Fibroblast of lung (primary cell): ENCODE results near the gene ITPR2. TPM values are rescaled to one million over a fixed set of nuclear protein-coding genes. Genes with fewer than 3 reads are reported as not detected.

Experiments used
- DNase-seq, 2 donors: peaks; one replicate each; pipeline versions ENCODE4 v3.0.0 to v3.0.0-alpha.2; 2010; ENCODE audit warnings: low read depth in 2 of 2
- H2AFZ ChIP-seq: 2 replicates; pipeline ENCODE4 v1.5.1; 2012; ENCODE audit warnings: low read length, control low read depth, inconsistent platforms
- H3K27ac ChIP-seq: 2 replicates; pipeline ENCODE4 v1.5.1; 2011; ENCODE audit warnings: low read length, control low read depth; ENCODE audit not compliant: insufficient read depth
- H3K27me3 ChIP-seq: 2 replicates; pipeline ENCODE4 v1.5.1; 2011; ENCODE audit warnings: mild to moderate bottlenecking, low read length; ENCODE audit not compliant: control insufficient read depth, insufficient read depth
- H3K36me3 ChIP-seq: 2 replicates; pipeline ENCODE4 v1.5.1; 2011; ENCODE audit warnings: low read length; ENCODE audit not compliant: control insufficient read depth, insufficient read depth
- H3K4me1 ChIP-seq: 2 replicates; pipeline ENCODE4 v1.5.1; 2011; ENCODE audit warnings: low read length; ENCODE audit not compliant: control insufficient read depth, insufficient read depth; ENCODE audit errors: extremely low read depth
- H3K4me2 ChIP-seq: 2 replicates; pipeline ENCODE4 v1.5.1; 2011; ENCODE audit warnings: low read length, control low read depth; ENCODE audit not compliant: insufficient read depth; ENCODE audit errors: extremely low read depth
- H3K4me3 ChIP-seq, 4 experiments: fragments of 200-600 bp in 1 of 4; sonication (generic) in 1 of 4; replicated peaks in 1 of 4; 2 replicates each; pipeline ENCODE4 v1.5.1; 2011 to 2016; ENCODE audit warnings: low read length in 4 of 4, low read depth in 3 of 4, mild to moderate bottlenecking in 3 of 4, control low read depth in 2 of 4, inconsistent platforms in 1 of 4, mixed read lengths in 1 of 4; ENCODE audit not compliant: insufficient read depth in 1 of 4; ENCODE audit errors: control extremely low read depth in 1 of 4
- H3K79me2 ChIP-seq: 2 replicates; pipeline ENCODE4 v1.5.1; 2012; ENCODE audit warnings: mild to moderate bottlenecking, low read length, inconsistent platforms; ENCODE audit not compliant: control insufficient read depth, insufficient read depth
- H3K9ac ChIP-seq: 2 replicates; pipeline ENCODE4 v1.5.1; 2011; ENCODE audit warnings: mild to moderate bottlenecking, low read length, control low read depth; ENCODE audit not compliant: insufficient read depth
- H3K9me3 ChIP-seq: 2 replicates; pipeline ENCODE4 v1.5.1; 2012; ENCODE audit warnings: low read depth, low read length; ENCODE audit not compliant: control insufficient read depth, insufficient read depth
- H4K20me1 ChIP-seq: 2 replicates; pipeline ENCODE4 v1.5.1; 2011; ENCODE audit warnings: low read length; ENCODE audit not compliant: control insufficient read depth, insufficient read depth; ENCODE audit errors: extremely low read depth
- EZH2 ChIP-seq: IDR thresholded peaks from 2 replicates; pipeline ENCODE4 v1.5.1; 2012; ENCODE audit warnings: low read length, control low read depth, mild to moderate bottlenecking; ENCODE audit errors: missing control alignments
- polyA plus RNA-seq, 2 donors: library from polyadenylated mRNA; depleted of rRNA in 1 of 2; stranded (reverse) in 1 of 2; unstranded in 1 of 2; fragments of >200 nt; gene quantifications; 2 replicates each; pipeline ENCODE4 v1.2.1, GENCODE V29; 2011 to 2012; ENCODE audit warnings: missing spikeins in 1 of 2
- total RNA-seq: library from RNA; depleted of rRNA; stranded (reverse); fragments of >200 nt; gene quantifications from 2 replicates; pipeline ENCODE4 v1.2.1, GENCODE V29; 2014
- TF ChIP-seq, protein P1 (sequence below), 2 donors: IDR thresholded peaks in 1 of 2; conservative IDR thresholded peaks in 1 of 2; 1 replicate in 1 of 2; 2 replicates in 1 of 2; pipeline ENCODE4 v1.5.1; 2011 to 2012; ENCODE audit warnings: low read length in 2 of 2, control low read depth in 1 of 2, inconsistent platforms in 1 of 2, low read depth in 1 of 2, mild to moderate bottlenecking in 1 of 2

The ITPR2 gene
- total and polyA plus RNA-seq, 2 donors (not counting 1 experiment from before 2014, with no cell fraction given) = 5.1 to 24.6 TPM

- Histone ChIP-seq H3K4me2 (no peak overlapping the region), H3K79me2 (no peaks in the 10 kb centered on the region), H3K9me3 (no peaks in the 10 kb centered on the region), H3K36me3 (no peaks in the 10 kb centered on the region), H2AFZ (no peak overlapping the region), H3K27me3 (no peaks in the 10 kb centered on the region), H4K20me1 (no peaks in the 10 kb centered on the region), H3K9ac (no peak overlapping the region), H3K4me1 (no peaks in the 10 kb centered on the region), H3K27ac (no peak overlapping the region), H3K4me3 (no peak overlapping the region)
- DNase-seq = no peak
- no peak for TF ChIP-seq EZH2
- TF ChIP-seq, protein P1, sequence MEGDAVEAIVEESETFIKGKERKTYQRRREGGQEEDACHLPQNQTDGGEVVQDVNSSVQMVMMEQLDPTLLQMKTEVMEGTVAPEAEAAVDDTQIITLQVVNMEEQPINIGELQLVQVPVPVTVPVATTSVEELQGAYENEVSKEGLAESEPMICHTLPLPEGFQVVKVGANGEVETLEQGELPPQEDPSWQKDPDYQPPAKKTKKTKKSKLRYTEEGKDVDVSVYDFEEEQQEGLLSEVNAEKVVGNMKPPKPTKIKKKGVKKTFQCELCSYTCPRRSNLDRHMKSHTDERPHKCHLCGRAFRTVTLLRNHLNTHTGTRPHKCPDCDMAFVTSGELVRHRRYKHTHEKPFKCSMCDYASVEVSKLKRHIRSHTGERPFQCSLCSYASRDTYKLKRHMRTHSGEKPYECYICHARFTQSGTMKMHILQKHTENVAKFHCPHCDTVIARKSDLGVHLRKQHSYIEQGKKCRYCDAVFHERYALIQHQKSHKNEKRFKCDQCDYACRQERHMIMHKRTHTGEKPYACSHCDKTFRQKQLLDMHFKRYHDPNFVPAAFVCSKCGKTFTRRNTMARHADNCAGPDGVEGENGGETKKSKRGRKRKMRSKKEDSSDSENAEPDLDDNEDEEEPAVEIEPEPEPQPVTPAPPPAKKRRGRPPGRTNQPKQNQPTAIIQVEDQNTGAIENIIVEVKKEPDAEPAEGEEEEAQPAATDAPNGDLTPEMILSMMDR (conservative IDR thresholded peaks at IDR 0.05 in 1 of 2, IDR thresholded peaks at IDR 0.05 in 1 of 2; ENCODE audit: low read depth in 1 of 2, low read length in 2 of 2) = no peak
These were observed 452.1 kb downstream of the ITPR2 start for GRCh38 chr12:26380897-26381296.

GRCh38 chr12:26379777-26380467 is 453.1 kb downstream of the ITPR2 start:
- Histone ChIP-seq H3K79me2 (no peaks in the 10 kb centered on the region), H4K20me1 (no peaks in the 10 kb centered on the region), H3K4me1 (no peaks in the 10 kb centered on the region), H3K27me3 (no peaks in the 10 kb centered on the region), H3K9ac (no peak overlapping the region), H3K9me3 (no peaks in the 10 kb centered on the region), H3K4me2 (no peak overlapping the region), H3K27ac (no peak overlapping the region), H2AFZ (no peak overlapping the region), H3K4me3 (no peak overlapping the region), H3K36me3 (no peaks in the 10 kb centered on the region)
- no peak for TF ChIP-seq EZH2
- TF ChIP-seq, protein P1 (conservative IDR thresholded peaks at IDR 0.05 in 1 of 2, IDR thresholded peaks at IDR 0.05 in 1 of 2; ENCODE audit: low read depth in 1 of 2, low read length in 2 of 2) = no peak
- DNase-seq = no peak

GRCh38 chr12:26378711-26379110 is 454.3 kb downstream of the ITPR2 start:
- Histone ChIP-seq H3K4me1 (no peaks in the 10 kb centered on the region), H3K36me3 (no peaks in the 10 kb centered on the region), H3K27me3 (no peaks in the 10 kb centered on the region), H3K27ac (no peak overlapping the region), H3K9me3 (no peaks in the 10 kb centered on the region), H3K4me2 (no peak overlapping the region), H3K9ac (no peak overlapping the region), H4K20me1 (no peaks in the 10 kb centered on the region), H2AFZ (no peak overlapping the region), H3K4me3 (no peak overlapping the region), H3K79me2 (no peaks in the 10 kb centered on the region)
- TF ChIP-seq EZH2 = no peak
- TF ChIP-seq, protein P1 (conservative IDR thresholded peaks at IDR 0.05 in 1 of 2, IDR thresholded peaks at IDR 0.05 in 1 of 2; ENCODE audit: low read depth in 1 of 2, low read length in 2 of 2) = no peak
- DNase-seq = no peak
